Stimulated activated naive CD8-positive, alpha-beta T cell treated with anti-CD3 and anti-CD28 coated beads, Interleukin-15, Interleukin-2, amounts not matched to agents 100 ng/mL and 50 ng/mL, for 24 hours (primary cell): ENCODE measurements around the gene PAGE5.

ENCODE experiments used
- H3K27ac Mint-ChIP-seq: one replicate; pipeline ENCODE4 v1.8.0; 2021; ENCODE audit warnings: mild to moderate bottlenecking, mixed read lengths
- H3K27me3 Mint-ChIP-seq: one replicate; pipeline ENCODE4 v1.8.0; 2021; ENCODE audit warnings: mixed read lengths
- H3K36me3 Mint-ChIP-seq: one replicate; pipeline ENCODE4 v1.8.0; 2021; ENCODE audit warnings: low read depth, mixed read lengths
- H3K4me1 Mint-ChIP-seq: one replicate; pipeline ENCODE4 v1.8.0; 2021; ENCODE audit warnings: low read depth, mixed read lengths
- H3K4me3 Mint-ChIP-seq: one replicate; pipeline ENCODE4 v1.8.0; 2021; ENCODE audit warnings: mild to moderate bottlenecking, mixed read lengths
- H3K9me3 Mint-ChIP-seq: one replicate; pipeline ENCODE4 v1.8.0; 2021; ENCODE audit warnings: mixed read lengths

PAGE5 gene, protein sequence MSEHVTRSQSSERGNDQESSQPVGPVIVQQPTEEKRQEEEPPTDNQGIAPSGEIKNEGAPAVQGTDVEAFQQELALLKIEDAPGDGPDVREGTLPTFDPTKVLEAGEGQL

GRCh38 chrX:55220119-55220794, at the start of gene PAGE5:
PAGE5 (plus strand) TSS chrX:55220346; CDS start chrX:55221383, 1,037 bp downstream.
- Mint-ChIP-seq H3K27me3 (no peaks in the 10 kb centered on the region), H3K4me3 (no peak within 1 kb of the TSS), H3K27ac (no peak within 1 kb of the TSS), H3K9me3 (no peaks in the 10 kb centered on the region), H3K4me1 (no peaks in the 10 kb centered on the region), H3K36me3 (no peaks in the 10 kb centered on the region)

- H3K4me3 Mint-ChIP-seq, result no peak overlapping the region
- no peaks in the 10 kb centered on the region for H3K9me3 Mint-ChIP-seq
- H3K36me3 Mint-ChIP-seq, result no peaks in the 10 kb centered on the region
- H3K27ac Mint-ChIP-seq, result no peak overlapping the region
- no peaks in the 10 kb centered on the region for H3K4me1 Mint-ChIP-seq
- no peaks in the 10 kb centered on the region for H3K27me3 Mint-ChIP-seq
These were observed 32.9 kb upstream of the PAGE5 start for GRCh38 chrX:55187281-55187680.

- Mint-ChIP-seq H3K4me1 (no peaks in the 10 kb centered on the region), H3K27ac (no peak overlapping the region), H3K4me3 (no peak overlapping the region), H3K36me3 (no peaks in the 10 kb centered on the region), H3K27me3 (no peaks in the 10 kb centered on the region), H3K9me3 (no peaks in the 10 kb centered on the region)
These were observed 23.5 kb upstream of the PAGE5 start for GRCh38 chrX:55196688-55197087.

DNA sequence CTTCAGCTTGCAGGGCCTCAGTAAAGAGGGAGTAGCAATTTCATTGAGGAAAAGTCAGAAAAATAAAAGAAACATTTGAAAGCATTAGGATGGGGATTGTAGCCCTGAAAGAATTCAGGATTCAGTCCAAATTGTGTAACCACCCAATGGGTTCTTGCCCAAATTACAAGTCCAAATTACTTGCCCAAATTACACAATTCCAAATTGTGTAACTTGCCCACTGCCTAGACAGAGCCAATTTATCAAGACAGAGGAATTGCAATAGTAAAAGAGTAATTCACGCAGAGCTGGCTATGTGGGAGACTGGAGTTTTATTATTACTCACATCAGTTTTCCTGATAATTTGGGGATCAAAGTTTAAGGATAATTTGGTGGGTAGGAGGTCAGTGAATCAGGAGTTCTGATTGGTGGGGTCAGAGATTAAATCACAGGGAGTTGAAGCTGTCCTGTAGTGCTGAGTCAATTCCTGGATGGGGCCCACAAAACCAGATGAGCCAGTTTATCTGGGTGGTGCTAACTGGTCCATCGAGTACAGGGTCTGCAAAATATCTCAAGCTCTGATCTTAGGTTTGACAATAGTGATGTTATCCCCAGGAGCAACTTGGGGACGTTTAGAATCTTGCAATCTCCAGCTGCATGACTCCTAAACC, 18.1 kb upstream of the PAGE5 start:
- Mint-ChIP-seq H3K27ac (no peak overlapping the region), H3K9me3 (no peaks in the 10 kb centered on the region), H3K36me3 (no peaks in the 10 kb centered on the region)

DNA sequence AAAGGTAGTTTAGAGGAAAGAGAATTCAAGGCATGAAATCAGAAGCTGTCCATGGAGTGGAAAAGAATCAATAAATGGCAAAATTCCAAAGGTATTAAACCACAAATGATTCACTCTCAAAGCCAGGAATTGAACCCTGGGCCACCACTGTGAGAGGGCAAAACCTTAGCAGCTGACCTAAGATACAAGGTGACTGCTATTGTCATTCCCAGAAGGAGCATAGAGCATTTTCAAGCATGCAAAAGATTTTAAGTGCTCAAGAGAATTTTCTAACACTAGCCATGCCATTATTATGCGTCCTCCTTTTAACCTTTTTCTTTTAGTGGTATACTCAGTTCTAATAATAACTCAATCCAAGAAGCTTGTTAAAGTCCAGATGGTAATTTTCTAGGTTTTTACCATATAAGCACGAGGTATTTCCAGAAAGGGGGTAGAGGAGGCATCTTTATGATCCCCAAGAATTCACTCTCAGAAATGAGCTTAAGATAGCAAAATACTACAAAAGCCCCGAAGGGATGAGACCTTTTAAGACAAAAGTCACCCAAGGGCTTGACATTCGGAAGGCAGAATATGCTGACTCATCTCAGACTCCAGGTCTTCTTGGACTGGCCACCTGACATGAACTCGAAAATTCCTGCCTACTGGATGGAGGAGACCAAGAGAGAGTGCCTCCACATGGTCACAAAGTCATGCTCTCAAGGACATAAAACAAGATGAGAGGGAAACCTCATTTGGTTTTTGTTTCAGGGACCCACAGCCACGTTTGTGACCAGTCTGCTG, 13.8 kb upstream of the PAGE5 start:
- no peaks in the 10 kb centered on the region for H3K4me1 Mint-ChIP-seq
- H3K36me3 Mint-ChIP-seq, result no peaks in the 10 kb centered on the region
- H3K27ac Mint-ChIP-seq, result no peak overlapping the region
- H3K9me3 Mint-ChIP-seq, result no peaks in the 10 kb centered on the region
- H3K4me3 Mint-ChIP-seq, result no peak overlapping the region
- H3K27me3 Mint-ChIP-seq, result no peaks in the 10 kb centered on the region

More for the DNA sequence above, 18.1 kb upstream of the PAGE5 start:
- H3K4me1 Mint-ChIP-seq, result no peaks in the 10 kb centered on the region
- no peak overlapping the region for H3K4me3 Mint-ChIP-seq
- H3K27me3 Mint-ChIP-seq, result no peaks in the 10 kb centered on the region

- Mint-ChIP-seq H3K36me3 (no peaks in the 10 kb centered on the region), H3K4me1 (no peaks in the 10 kb centered on the region), H3K27me3 (no peaks in the 10 kb centered on the region), H3K27ac (no peak overlapping the region), H3K9me3 (no peaks in the 10 kb centered on the region), H3K4me3 (no peak overlapping the region)
These were observed 9.0 kb upstream of the PAGE5 start for GRCh38 chrX:55210931-55211677.

DNA sequence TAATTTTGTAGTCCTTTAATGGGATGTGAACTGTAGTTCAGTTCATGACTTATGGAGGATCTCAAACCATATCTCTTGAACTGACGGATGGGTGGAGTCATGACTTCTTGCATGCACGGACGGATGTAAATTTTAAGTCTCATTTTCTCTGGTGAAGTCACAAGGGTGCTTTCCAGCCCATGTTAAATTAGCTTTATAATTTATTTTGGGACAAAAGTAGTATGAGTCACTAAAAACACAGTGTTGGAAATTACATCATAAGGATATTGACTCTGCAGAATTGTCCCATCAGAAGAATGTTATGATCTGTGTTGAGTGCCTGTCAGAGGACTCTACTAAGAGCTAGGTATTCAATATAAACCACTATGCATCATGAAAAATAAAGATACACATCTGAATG, 6.8 kb upstream of the PAGE5 start:
- Mint-ChIP-seq H3K9me3 (no peaks in the 10 kb centered on the region), H3K4me1 (no peaks in the 10 kb centered on the region), H3K27me3 (no peaks in the 10 kb centered on the region), H3K36me3 (no peaks in the 10 kb centered on the region), H3K4me3 (no peak overlapping the region), H3K27ac (no peak overlapping the region)

DNA sequence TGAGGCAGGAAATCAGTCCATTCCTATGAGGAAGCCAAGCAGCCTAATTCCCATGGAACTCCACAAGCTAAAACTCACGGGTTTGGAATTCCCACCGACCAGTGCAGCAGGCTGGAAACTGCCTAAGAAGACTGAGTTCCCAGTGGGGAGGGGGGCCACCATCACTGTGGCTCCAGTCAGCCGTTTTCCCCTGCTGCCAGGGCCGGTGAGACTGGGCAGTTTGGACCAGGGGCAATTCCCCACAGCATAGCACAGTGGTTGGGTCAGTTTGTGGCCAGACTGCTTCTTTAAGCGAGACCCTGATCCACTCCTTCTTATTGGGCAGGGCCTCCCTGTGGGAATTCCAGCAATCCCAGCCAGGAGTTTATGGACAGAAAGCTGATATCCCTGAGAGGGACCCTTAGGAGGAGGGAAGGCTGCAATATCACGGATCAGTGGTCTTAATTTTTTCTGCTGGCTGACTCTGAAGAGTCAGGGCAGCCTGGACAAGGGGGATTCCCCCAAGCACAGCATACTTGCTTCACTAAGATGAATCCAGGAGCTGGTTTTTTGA, 20.7 kb downstream of the PAGE5 start:
- Mint-ChIP-seq H3K9me3 (peaks cover 3% of the 10 kb centered on the region), H3K4me1 (no peaks in the 10 kb centered on the region), H3K4me3 (no peak overlapping the region), H3K27me3 (peaks cover 8% of the 10 kb centered on the region), H3K36me3 (no peaks in the 10 kb centered on the region), H3K27ac (no peak overlapping the region)

DNA sequence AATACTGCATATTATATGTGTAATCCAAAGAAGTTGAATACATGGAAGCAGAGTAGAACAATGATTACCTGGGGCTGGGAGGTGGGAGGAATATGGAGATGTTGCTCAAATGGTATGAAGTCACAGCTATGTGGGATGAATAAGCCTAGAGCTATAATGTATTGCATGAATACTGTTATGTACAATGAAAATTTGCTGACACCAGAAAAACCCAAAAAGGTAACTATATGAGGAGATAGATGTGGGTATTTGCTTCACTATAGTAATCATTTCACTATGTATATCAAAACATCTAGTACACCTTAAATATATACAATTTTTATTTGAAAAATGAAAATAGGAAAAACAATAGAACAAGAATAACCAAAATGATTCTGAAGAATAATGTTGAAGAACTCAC, 33.4 kb downstream of the PAGE5 start:
- no peaks in the 10 kb centered on the region for H3K36me3 Mint-ChIP-seq
- no peaks in the 10 kb centered on the region for H3K27me3 Mint-ChIP-seq

GRCh38 chrX:55260806-55261205, 40.7 kb downstream of the PAGE5 start:
- H3K4me3 Mint-ChIP-seq, result no peak overlapping the region
- H3K4me1 Mint-ChIP-seq, result no peaks in the 10 kb centered on the region
- H3K27me3 Mint-ChIP-seq, result no peaks in the 10 kb centered on the region
- H3K9me3 Mint-ChIP-seq, result no peaks in the 10 kb centered on the region
- H3K27ac Mint-ChIP-seq, result no peak overlapping the region
- H3K36me3 Mint-ChIP-seq, result no peaks in the 10 kb centered on the region

More for the DNA sequence above, 33.4 kb downstream of the PAGE5 start:
- H3K27ac Mint-ChIP-seq, result no peak overlapping the region
- no peaks in the 10 kb centered on the region for H3K4me1 Mint-ChIP-seq
- H3K9me3 Mint-ChIP-seq, result no peaks in the 10 kb centered on the region
- H3K4me3 Mint-ChIP-seq, result no peak overlapping the region

DNA sequence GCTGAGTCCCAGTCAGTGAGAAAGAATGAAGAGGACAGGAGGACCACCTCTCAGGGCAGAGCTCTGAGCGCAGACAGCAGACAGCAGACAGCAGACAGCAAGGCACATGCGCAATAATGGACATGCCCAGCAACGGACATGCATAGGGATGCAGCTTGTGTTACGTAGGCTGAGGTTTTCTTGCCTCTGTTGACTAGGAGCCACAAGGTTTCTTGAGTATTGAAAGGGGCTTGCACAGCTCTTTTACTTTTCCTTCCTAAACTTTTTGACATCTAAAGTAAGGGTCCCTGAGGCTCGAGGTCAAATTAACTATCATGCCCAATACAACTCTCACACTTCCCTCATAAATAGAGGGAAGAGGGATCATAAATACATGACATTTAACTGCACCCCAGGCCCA, 44.7 kb downstream of the PAGE5 start, which contains the start of gene PAGE3:
Gene PAGE3 (minus strand): TSS at position 101 of the 400 bp plus-strand sequence. CDS start 1,013 bp downstream, outside the sequence.
- Mint-ChIP-seq H3K9me3 (no peaks in the 10 kb centered on the region), H3K27me3 (no peaks in the 10 kb centered on the region), H3K27ac (no peak within 1 kb of the TSS), H3K4me1 (no peaks in the 10 kb centered on the region), H3K36me3 (no peaks in the 10 kb centered on the region), H3K4me3 (no peak within 1 kb of the TSS)
